Duodenal mucosa (tissue), 2 donors: ENCODE results near the gene ART5.

ENCODE experiments used
- H3K27ac ChIP-seq: one replicate; pipeline ENCODE4 v1.7.0; 2013; ENCODE audit warnings: low read depth, low read length
- H3K27me3 ChIP-seq, 2 donors: one replicate each; pipeline ENCODE4 v1.7.0; 2013; ENCODE audit warnings: low read length in 2 of 2, control low read depth in 1 of 2; ENCODE audit not compliant: insufficient read depth in 2 of 2, control insufficient read depth in 1 of 2
- H3K36me3 ChIP-seq, 2 donors: one replicate each; pipeline ENCODE4 v1.7.0; 2013; ENCODE audit warnings: low read length in 2 of 2, control low read depth in 1 of 2; ENCODE audit not compliant: insufficient read depth in 2 of 2, control insufficient read depth in 1 of 2
- H3K4me1 ChIP-seq, 2 donors: one replicate each; pipeline ENCODE4 v1.7.0; 2013; ENCODE audit warnings: low read length in 2 of 2, control low read depth in 1 of 2; ENCODE audit not compliant: insufficient read depth in 2 of 2, control insufficient read depth in 1 of 2
- H3K4me3 ChIP-seq, 2 donors: one replicate each; pipeline ENCODE4 v1.7.0; 2013; ENCODE audit warnings: low read length in 2 of 2, low read depth in 1 of 2
- H3K9ac ChIP-seq, 2 donors: one replicate each; pipeline ENCODE4 v1.7.0; 2013; ENCODE audit warnings: low read length in 2 of 2, low read depth in 1 of 2
- H3K9me3 ChIP-seq, 2 donors: one replicate each; pipeline ENCODE4 v1.7.0; 2013; ENCODE audit warnings: low read length in 2 of 2, control low read depth in 1 of 2; ENCODE audit not compliant: control insufficient read depth in 1 of 2

Gene ART5, protein sequence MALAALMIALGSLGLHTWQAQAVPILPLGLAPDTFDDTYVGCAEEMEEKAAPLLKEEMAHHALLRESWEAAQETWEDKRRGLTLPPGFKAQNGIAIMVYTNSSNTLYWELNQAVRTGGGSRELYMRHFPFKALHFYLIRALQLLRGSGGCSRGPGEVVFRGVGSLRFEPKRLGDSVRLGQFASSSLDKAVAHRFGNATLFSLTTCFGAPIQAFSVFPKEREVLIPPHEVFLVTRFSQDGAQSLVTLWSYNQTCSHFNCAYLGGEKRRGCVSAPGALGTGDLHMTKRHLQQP

DNA sequence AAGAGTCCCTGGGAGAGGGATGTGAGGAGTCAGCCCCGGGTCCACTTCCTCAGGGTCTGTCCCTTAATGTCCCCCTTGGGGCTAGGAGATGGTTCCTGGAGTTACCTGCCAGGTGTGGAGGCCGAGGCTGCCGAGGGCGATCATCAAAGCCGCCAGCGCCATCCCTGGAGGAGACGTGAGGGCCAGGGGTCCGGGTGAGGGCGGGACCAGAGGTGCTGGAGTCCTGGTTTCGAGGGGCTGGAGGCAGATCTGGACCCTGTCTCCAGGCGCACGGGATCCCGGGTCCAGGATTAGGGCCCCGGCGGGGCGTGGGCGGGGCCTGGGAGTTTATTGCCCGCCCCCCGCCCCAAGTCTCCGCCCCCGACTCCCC is at the start of gene ART5:
ART5 (minus strand) TSS at position 292 of the 370 bp plus-strand sequence; CDS start at position 162, 130 bp downstream.
- H3K4me1 ChIP-seq, result peaks cover 8 to 14% of the 10 kb centered on the region in 2 donors
- H3K9ac ChIP-seq, result peak within 1 kb of the TSS; percentile 18 to 37
- H3K36me3 ChIP-seq, result no peaks in the 10 kb centered on the region
- H3K27ac ChIP-seq, result no peak within 1 kb of the TSS
- H3K27me3 ChIP-seq, result peaks cover 5 to 10% of the 10 kb centered on the region in 2 donors
- peak within 1 kb of the TSS; percentile 66 to 68 for H3K4me3 ChIP-seq
- H3K9me3 ChIP-seq, result no peaks in the 10 kb centered on the region

DNA sequence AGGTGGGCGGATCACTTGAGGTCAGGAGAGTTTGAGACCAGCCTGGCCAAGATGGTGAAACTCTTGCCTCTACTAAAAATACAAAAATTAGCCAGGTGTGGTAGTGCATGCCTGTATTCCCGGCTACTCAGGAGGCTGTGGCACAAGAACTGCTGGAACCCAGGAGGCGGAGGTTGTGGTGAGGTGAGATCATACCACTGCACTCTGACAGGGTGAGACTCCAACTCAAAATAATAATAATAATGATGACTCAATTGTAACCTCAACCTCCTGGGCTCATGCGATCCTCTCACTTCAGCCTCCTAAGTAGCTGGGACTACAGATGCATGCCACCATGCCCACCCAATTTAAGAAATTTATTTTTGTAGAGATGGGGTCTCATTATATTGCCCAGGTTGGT is 45.0 kb upstream of the ART5 start:
- no peaks in the 10 kb centered on the region for H3K4me1 ChIP-seq
- H3K27ac ChIP-seq, result no peak overlapping the region
- peaks cover 34 to 75% of the 10 kb centered on the region in 2 donors for H3K36me3 ChIP-seq

DNA sequence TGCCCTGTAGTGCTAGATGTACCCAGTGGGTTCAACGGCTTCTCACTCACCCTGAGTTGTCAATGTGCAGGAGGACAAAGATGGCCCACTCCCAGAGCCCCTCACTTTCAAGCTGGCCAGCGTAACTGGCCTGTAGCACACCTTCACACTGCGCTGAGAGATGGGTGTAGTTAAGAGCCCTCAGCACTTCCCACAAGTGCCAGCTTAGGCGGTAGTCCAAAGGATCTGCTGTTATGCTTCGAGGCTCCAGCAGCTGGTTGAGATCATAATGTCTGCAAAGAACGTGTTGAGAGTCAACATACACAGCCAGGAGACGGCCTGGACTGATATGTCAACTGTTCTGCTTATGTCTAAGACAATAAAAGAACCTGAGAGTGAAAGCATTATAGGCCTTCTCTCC is 44.1 kb upstream of the ART5 start:
- Histone ChIP-seq H3K9me3 (no peaks in the 10 kb centered on the region), H3K27me3 (no peaks in the 10 kb centered on the region), H3K9ac (no peak overlapping the region), H3K36me3 (peaks cover 33 to 75% of the 10 kb centered on the region in 2 donors), H3K4me3 (no peak overlapping the region), H3K27ac (no peak overlapping the region), H3K4me1 (no peaks in the 10 kb centered on the region)

More for the DNA sequence above, 45.0 kb upstream of the ART5 start:
- H3K27me3 ChIP-seq, result no peaks in the 10 kb centered on the region
- H3K9ac ChIP-seq, result no peak overlapping the region
- no peaks in the 10 kb centered on the region for H3K9me3 ChIP-seq
- no peak overlapping the region for H3K4me3 ChIP-seq

DNA sequence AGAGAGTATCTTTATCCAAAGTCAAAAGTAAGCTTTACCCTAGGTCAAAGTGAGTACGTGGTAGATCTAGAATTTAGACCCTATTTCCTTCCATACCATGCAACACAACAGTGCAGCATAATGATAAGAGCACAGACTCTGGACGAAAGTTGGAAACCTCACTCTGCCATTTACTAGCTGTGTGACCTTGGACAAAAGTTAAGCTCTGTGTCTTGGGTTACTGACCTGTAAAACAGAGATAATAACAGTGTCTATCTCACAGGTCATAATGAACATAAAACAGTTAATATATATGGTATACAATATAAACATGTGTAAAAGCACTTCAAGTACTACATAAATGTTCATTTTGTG is 43.0 kb upstream of the ART5 start:
- H3K27me3 ChIP-seq, result no peaks in the 10 kb centered on the region
- no peaks in the 10 kb centered on the region for H3K9me3 ChIP-seq
- H3K9ac ChIP-seq, result no peak overlapping the region
- H3K4me3 ChIP-seq, result no peak overlapping the region
- H3K36me3 ChIP-seq, result peaks cover 35 to 82% of the 10 kb centered on the region in 2 donors
- no peak overlapping the region for H3K27ac ChIP-seq
- H3K4me1 ChIP-seq, result no peaks in the 10 kb centered on the region

DNA sequence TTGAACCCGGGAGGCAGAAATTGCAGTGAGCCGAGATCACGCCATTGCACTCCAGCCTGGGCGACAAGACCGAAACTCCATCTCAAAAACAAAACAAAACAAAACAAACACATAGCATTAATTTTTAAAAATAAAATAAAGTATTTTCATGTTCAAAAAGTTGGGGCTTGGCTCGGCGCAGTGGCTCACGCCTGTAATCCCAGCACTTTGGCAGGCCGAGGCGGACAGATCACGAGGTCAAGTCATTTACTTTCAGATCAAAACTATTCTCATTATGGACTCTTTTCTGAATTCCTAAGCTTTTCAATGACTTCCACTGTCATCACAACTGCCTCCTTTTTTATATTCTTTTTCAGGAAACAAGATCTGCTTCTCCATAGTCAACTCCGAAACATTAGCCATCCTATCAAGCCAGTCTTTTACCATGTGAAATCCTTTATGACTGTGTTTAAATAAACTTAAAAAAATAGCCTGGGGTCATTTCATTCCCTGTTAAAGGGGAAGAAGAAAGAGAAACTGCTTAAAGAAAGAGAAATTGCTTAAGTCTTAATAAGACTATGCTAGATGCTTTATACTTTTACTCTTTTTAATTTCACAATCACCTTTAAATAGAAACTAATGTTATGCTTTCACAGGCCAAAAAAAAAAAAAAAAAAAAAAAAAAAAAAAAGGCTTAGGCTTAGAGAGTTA is 42.5 kb upstream of the ART5 start:
- no peak overlapping the region for H3K27ac ChIP-seq
- H3K4me1 ChIP-seq, result no peaks in the 10 kb centered on the region
- H3K4me3 ChIP-seq, result no peak overlapping the region
- no peak overlapping the region for H3K9ac ChIP-seq
- H3K36me3 ChIP-seq, result peaks cover 40 to 85% of the 10 kb centered on the region in 2 donors
- no peaks in the 10 kb centered on the region for H3K27me3 ChIP-seq
- H3K9me3 ChIP-seq, result no peaks in the 10 kb centered on the region

DNA sequence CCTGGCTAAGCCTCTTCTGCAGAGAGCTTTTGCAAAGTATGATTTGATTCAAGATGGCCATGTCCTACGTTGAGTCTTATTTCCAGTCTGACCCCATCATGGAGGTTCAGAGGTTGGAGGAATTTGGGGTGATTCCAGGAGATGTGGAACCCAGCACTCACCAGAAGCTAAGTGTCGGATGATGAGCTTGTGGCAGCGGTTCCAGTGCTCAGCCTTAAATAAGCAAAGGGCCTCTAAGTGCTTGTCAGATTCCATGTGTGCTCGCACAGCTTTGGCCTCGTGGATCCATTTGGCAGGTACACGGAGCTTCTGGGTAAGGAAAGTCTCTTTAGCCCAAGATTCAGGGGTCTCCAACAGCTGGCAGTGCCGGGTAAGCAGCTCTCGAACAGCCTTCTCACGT is 41.2 kb upstream of the ART5 start:
- Histone ChIP-seq H3K9me3 (no peaks in the 10 kb centered on the region), H3K4me1 (no peaks in the 10 kb centered on the region), H3K36me3 (peaks cover 45 to 92% of the 10 kb centered on the region in 2 donors), H3K27me3 (no peaks in the 10 kb centered on the region), H3K27ac (no peak overlapping the region), H3K4me3 (no peak overlapping the region), H3K9ac (no peak overlapping the region)

DNA sequence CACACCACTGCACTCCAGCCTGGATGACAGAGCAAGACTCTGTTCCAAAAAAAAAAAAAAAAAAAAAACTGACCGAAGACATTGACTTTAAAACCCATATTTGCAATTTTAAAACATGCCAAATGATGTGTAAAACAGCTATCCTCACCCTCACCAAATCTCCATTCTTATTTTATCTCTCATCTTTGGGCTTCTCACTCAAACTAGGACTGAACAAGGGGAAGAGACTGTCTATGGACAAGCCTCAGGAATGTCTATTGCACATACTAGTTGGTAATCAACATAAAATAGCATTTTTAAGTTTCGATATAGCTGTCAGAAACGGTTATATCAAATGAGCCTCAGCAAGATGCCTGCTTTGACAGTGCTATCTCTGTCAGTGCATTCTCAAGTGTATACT is 37.3 kb upstream of the ART5 start:
- Histone ChIP-seq H3K27ac (no peak overlapping the region), H3K27me3 (no peaks in the 10 kb centered on the region), H3K4me1 (no peaks in the 10 kb centered on the region), H3K9me3 (no peaks in the 10 kb centered on the region), H3K36me3 (peaks cover 60 to 97% of the 10 kb centered on the region in 2 donors), H3K9ac (no peak overlapping the region), H3K4me3 (no peak overlapping the region)

DNA sequence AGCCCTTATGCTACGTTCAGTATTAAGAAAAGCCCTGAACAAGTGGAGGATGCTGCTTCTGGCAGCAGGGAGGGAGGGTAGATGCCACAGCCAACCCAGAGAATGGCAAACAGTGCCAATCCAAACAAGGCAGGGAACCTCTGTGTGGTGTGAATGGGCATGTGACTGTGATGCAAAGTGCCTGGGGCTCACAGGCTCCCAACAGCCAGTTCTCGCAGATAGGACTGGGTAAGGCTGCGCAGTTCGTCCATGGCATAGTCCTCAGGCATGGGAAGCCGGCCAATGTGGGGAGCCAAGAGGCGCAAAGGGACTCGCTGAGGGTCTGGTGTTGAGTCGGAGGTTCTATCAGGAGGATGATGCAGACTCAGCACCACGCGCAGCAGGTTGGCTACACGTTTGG is 34.2 kb upstream of the ART5 start:
- H3K27me3 ChIP-seq, result no peaks in the 10 kb centered on the region
- no peak overlapping the region for H3K9ac ChIP-seq
- H3K27ac ChIP-seq, result no peak overlapping the region
- no peaks in the 10 kb centered on the region for H3K9me3 ChIP-seq
- no peak overlapping the region for H3K4me3 ChIP-seq
- H3K36me3 ChIP-seq, result peaks cover 62 to 97% of the 10 kb centered on the region in 2 donors
- no peaks in the 10 kb centered on the region for H3K4me1 ChIP-seq

DNA sequence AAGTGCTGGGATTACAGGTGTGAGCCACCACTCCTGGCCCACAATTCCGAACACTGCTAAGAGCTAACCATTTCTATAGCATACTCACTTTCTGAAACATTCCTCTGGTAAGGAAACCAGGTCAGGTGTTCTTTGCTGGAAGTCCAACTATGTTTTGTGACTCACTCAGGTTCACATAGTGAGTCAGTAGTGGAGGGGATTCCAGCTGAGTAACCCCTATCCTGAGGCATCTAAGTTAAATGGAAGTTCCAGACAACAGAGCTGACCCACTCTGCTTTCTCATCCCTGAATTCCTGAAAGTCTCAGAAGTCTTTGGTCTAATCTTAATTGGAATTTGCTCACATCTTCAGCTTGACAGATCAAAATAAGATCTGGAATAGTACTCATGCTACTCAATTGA is 32.4 kb upstream of the ART5 start:
- H3K36me3 ChIP-seq, result peaks cover 56 to 97% of the 10 kb centered on the region in 2 donors
- no peaks in the 10 kb centered on the region for H3K27me3 ChIP-seq
- no peaks in the 10 kb centered on the region for H3K9me3 ChIP-seq
- no peak overlapping the region for H3K4me3 ChIP-seq
- no peak overlapping the region for H3K27ac ChIP-seq
- H3K4me1 ChIP-seq, result no peaks in the 10 kb centered on the region
- no peak overlapping the region for H3K9ac ChIP-seq

DNA sequence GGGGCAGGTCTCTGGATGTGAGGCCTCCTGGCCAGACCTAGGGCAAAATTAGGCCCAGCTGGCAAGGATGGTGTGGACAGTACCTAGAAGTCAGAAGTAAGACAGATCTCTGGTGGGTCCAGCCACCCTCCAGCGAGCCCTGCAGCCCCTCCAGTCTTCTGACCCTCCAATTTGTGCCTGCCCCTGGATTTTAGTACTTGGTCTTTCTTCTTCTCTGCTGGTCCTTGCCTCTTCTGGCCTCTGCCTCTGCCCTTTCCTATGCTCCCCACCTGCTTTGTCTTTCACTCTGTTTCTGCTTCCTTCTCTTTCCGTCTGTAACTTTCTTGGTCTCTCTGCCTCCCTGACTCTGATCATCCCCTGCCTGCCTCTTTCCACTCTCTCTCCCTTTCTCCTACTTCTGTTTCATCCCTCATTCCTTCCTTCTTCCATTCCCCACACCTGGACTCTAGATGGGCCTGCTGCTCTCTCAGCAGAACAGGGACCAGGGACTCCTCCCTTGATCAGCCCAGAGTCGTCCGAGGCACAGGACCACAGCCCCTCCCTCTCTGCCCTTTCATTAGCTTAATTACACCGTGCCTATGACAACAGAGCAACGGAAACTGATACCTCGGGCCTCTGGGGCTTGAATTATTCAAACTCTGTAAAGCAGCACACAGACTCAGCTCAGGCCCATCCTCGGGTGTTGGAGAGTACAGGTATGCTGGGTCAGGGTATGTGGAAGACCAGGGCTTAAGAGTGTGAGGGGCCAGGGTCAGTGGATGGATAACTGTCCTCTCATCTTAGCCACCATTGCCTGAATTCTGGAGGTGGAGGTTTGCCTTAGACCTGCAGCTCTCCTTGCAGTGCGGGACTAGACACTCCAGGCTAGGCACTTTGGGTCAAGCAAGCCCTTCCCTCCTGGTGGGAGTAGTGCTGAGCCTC is 29.8 kb upstream of the ART5 start, which contains the start of gene CHRNA10:
CHRNA10 (minus strand) TSS at position 51 of the 921 bp plus-strand sequence. CDS start 72 bp downstream, outside the sequence.
- peaks cover 48 to 83% of the 10 kb centered on the region in 2 donors for H3K36me3 ChIP-seq
- H3K27me3 ChIP-seq, result no peaks in the 10 kb centered on the region
- H3K9me3 ChIP-seq, result no peaks in the 10 kb centered on the region
- no peak within 1 kb of the TSS for H3K9ac ChIP-seq
- H3K27ac ChIP-seq, result no peak within 1 kb of the TSS
- no peaks in the 10 kb centered on the region for H3K4me1 ChIP-seq
- no peak within 1 kb of the TSS for H3K4me3 ChIP-seq
